GM23338 (cell line): Measurements from ENCODE around the gene MPZL1. TPM values are rescaled to one million over a fixed set of nuclear protein-coding genes. Genes with fewer than 3 reads are reported as not detected.

Experiments
- ATAC-seq: fragments of 200-7000 bp; cut with Tn5 transposase; 3 replicates; pipeline ENCODE4 v1.9.1; 2020
- DNase-seq: peaks from one replicate; pipeline ENCODE4 v3.0.0-alpha.2; 2015; ENCODE audit warnings: low spot score
- H2AFZ ChIP-seq: fragments of 200-600 bp; sonication (generic); 2 replicates; pipeline ENCODE4 v1.8.0; 2016; ENCODE audit warnings: antibody characterized with exemption, mild to moderate bottlenecking, moderate library complexity
- H3F3A ChIP-seq: fragments of 200-600 bp; sonication (generic); replicated peaks from 2 replicates; pipeline ENCODE4 v1.8.0; 2017; ENCODE audit warnings: antibody characterized with exemption, mixed run types, low read depth
- H3K27ac ChIP-seq: fragments of 200-600 bp; sonication (generic); 2 replicates; pipeline ENCODE4 v1.6.1; 2016; ENCODE audit warnings: low read depth
- H3K27me3 ChIP-seq: fragments of 200-600 bp; sonication (generic); 2 replicates; pipeline ENCODE4 v1.8.0; 2016; ENCODE audit warnings: mild to moderate bottlenecking, mixed run types, moderate library complexity; ENCODE audit not compliant: insufficient read depth
- H3K36me3 ChIP-seq: fragments of 200-600 bp; sonication (generic); 2 replicates; pipeline ENCODE4 v1.8.0; 2016; ENCODE audit warnings: mild to moderate bottlenecking; ENCODE audit not compliant: insufficient read depth
- H3K4me1 ChIP-seq: fragments of 200-600 bp; sonication (generic); 2 replicates; pipeline ENCODE4 v1.8.0; 2016; ENCODE audit warnings: mild to moderate bottlenecking, moderate library complexity; ENCODE audit not compliant: insufficient read depth
- H3K4me2 ChIP-seq: fragments of 200-600 bp; sonication (generic); 2 replicates; pipeline ENCODE4 v1.7.1; 2017; ENCODE audit warnings: mixed run types
- H3K4me3 ChIP-seq: fragments of 200-600 bp; sonication (generic); 2 replicates; pipeline ENCODE4 v1.6.1; 2016; ENCODE audit warnings: mixed run types
- H3K79me2 ChIP-seq: fragments of 200-600 bp; sonication (generic); replicated peaks from 2 replicates; pipeline ENCODE4 v1.8.0; 2017; ENCODE audit warnings: mild to moderate bottlenecking; ENCODE audit not compliant: insufficient read depth
- H3K9me2 ChIP-seq: fragments of 200-600 bp; sonication (generic); 2 replicates; pipeline ENCODE4 v1.8.0; 2017; ENCODE audit not compliant: insufficient read depth
- H4K20me1 ChIP-seq: fragments of 200-600 bp; sonication (generic); replicated peaks from 2 replicates; pipeline ENCODE4 v1.8.0; 2017; ENCODE audit warnings: mild to moderate bottlenecking; ENCODE audit not compliant: insufficient read depth
- H3K27ac Mint-ChIP-seq: 2 replicates; pipeline ENCODE4 v1.8.0; 2020; ENCODE audit warnings: inconsistent platforms, mild to moderate bottlenecking, moderate library complexity, mixed read lengths
- H3K27me3 Mint-ChIP-seq: 3 replicates; pipeline ENCODE4 v1.8.0; 2022; ENCODE audit warnings: low read depth, mild to moderate bottlenecking, moderate library complexity, mixed read lengths, inconsistent platforms; ENCODE audit not compliant: insufficient read depth, poor library complexity
- H3K36me3 Mint-ChIP-seq: 3 replicates; pipeline ENCODE4 v1.8.0; 2021; ENCODE audit warnings: low read depth, mild to moderate bottlenecking, inconsistent platforms, moderate library complexity, mixed read lengths
- H3K4me1 Mint-ChIP-seq: 3 replicates; pipeline ENCODE4 v1.8.0; 2020; ENCODE audit warnings: mild to moderate bottlenecking, inconsistent platforms, mixed read lengths
- H3K4me3 Mint-ChIP-seq: 3 replicates; pipeline ENCODE4 v1.8.0; 2021; ENCODE audit warnings: moderate library complexity, mild to moderate bottlenecking, inconsistent platforms, mixed read lengths
- H3K9me3 Mint-ChIP-seq: 3 replicates; pipeline ENCODE4 v1.8.0; 2020; ENCODE audit warnings: moderate library complexity, mild to moderate bottlenecking, inconsistent platforms, mixed read lengths
- CREB1 ChIP-seq: fragments of 250-450 bp; sonication (Bioruptor Pico); IDR thresholded peaks from 2 replicates; pipeline ENCODE4 v1.5.0; 2020; ENCODE audit warnings: low read depth, mild to moderate bottlenecking, moderate library complexity
- EZH2phosphoT487 ChIP-seq: fragments of 200-600 bp; sonication (generic); IDR thresholded peaks from one replicate; pipeline ENCODE4 v1.8.1; 2018; ENCODE audit warnings: antibody characterized with exemption; ENCODE audit not compliant: unreplicated experiment
- JUNB ChIP-seq: IDR thresholded peaks from one replicate; pipeline ENCODE4 v1.6.1; 2016; ENCODE audit warnings: antibody characterized with exemption; ENCODE audit not compliant: unreplicated experiment
- POLR2AphosphoS5 ChIP-seq: IDR thresholded peaks from 2 replicates; pipeline ENCODE4 v1.6.1; 2016; ENCODE audit warnings: antibody characterized with exemption, low read depth
- ZNF114 ChIP-seq: fragments of 250-450 bp; sonication (Bioruptor Pico); IDR thresholded peaks from 2 replicates; pipeline ENCODE4 v1.5.0; 2020; ENCODE audit warnings: mild to moderate bottlenecking, moderate library complexity
- ZNF462 ChIP-seq: fragments of 250-450 bp; sonication (Bioruptor Pico); IDR thresholded peaks from 2 replicates; pipeline ENCODE4 v1.5.0; 2020; ENCODE audit warnings: mild to moderate bottlenecking, moderate library complexity
- polyA plus RNA-seq: library from polyadenylated mRNA; unstranded; fragments of >200 nt; fragmentation: Nextera tagmentation; extraction: Ambion mirVana; gene quantifications from 2 replicates; pipeline ENCODE4 v1.2.1, GENCODE V29; 2016
- total RNA-seq: library from RNA; depleted of rRNA; stranded (reverse); fragments of >200 nt; shearing (Covaris generic); gene quantifications from 2 replicates; pipeline ENCODE4 v1.2.3, GENCODE V29; 2014
- TF ChIP-seq, protein P1 (sequence below): IDR thresholded peaks from 2 replicates; pipeline ENCODE4 v1.6.1; 2016; ENCODE audit warnings: antibody characterized with exemption

Gene MPZL1
- total and polyA plus RNA-seq, 2 experiments from 2014 or later = 35.1 to 85.1 TPM

DNA sequence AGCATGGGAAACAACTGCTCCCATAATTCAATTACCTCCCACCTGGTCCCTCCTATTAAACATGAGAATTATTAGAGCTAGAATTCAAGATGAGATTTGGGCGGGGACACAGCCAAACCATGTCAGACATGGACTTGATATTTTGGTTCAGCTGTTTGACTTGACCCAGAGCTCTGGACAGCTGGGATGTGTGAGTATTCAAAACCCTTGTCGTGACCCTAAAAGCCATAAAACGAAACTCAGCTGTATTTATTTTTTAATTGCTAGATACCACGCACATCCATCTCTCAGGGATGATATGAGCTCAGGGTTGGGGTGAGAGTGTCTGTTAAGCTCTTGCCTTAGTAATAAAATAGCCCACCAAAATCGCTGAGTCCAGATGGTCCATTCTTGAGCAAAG lies 46.3 kb upstream of the MPZL1 start (continued):
- TF ChIP-seq ZNF462 (CRISPR knock-in tag) (no peak), EZH2phosphoT487 (no peak)

- H3K4me2 ChIP-seq = no peak overlapping the region
- DNase-seq = no peak
- H3K4me1 ChIP-seq = no peaks in the 10 kb centered on the region
- no peaks in the 10 kb centered on the region for H3F3A ChIP-seq
- no peak overlapping the region for H3K4me3 ChIP-seq
- Mint-ChIP-seq H3K9me3 (no peaks in the 10 kb centered on the region), H3K36me3 (no peaks in the 10 kb centered on the region), H3K27ac (no peak overlapping the region), H3K27me3 (peaks cover 1% of the 10 kb centered on the region), H3K4me3 (no peak overlapping the region), H3K4me1 (no peaks in the 10 kb centered on the region; the same call in 2 of the 3 replicates)
- TF ChIP-seq ZNF114 (no peak), JUNB (no peak), POLR2AphosphoS5 (no peak), CREB1 (CRISPR knock-in tag) (no peak)
- TF ChIP-seq, protein P1, sequence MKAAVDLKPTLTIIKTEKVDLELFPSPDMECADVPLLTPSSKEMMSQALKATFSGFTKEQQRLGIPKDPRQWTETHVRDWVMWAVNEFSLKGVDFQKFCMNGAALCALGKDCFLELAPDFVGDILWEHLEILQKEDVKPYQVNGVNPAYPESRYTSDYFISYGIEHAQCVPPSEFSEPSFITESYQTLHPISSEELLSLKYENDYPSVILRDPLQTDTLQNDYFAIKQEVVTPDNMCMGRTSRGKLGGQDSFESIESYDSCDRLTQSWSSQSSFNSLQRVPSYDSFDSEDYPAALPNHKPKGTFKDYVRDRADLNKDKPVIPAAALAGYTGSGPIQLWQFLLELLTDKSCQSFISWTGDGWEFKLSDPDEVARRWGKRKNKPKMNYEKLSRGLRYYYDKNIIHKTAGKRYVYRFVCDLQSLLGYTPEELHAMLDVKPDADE = no peak
- H4K20me1 ChIP-seq = no peaks in the 10 kb centered on the region
- H3K27ac ChIP-seq = no peak overlapping the region
- no peaks in the 10 kb centered on the region for H3K27me3 ChIP-seq
- H3K79me2 ChIP-seq = no peaks in the 10 kb centered on the region
- ATAC-seq = no peak
- H3K36me3 ChIP-seq = no peaks in the 10 kb centered on the region
- H2AFZ ChIP-seq = no peak overlapping the region
- peaks cover 5% of the 10 kb centered on the region; the same call in 1 of the 2 replicates for H3K9me2 ChIP-seq
These were observed 45.4 kb upstream of the MPZL1 start for GRCh38 chr1:167676205-167676915.
